Stimulated activated CD4-positive, alpha-beta T cell treated with anti-CD3 and anti-CD28 coated beads, Interleukin-4, amount 100 ng/mL, for 48 hours (primary cell): ENCODE data around the gene ARMH1.
"Not testable (repeated sequence)": the region's sequence is repeated elsewhere in the genome, so short reads cannot be mapped to it uniquely, and the experiment has no call there.

Experiments used
- DNase-seq, 2 donors: peaks; one replicate each; pipeline ENCODE4 v3.0.0-alpha.2; 2020; ENCODE audit warnings: low read depth in 2 of 2

ARMH1 gene

GRCh38 chr1:44723064-44723463, 48.5 kb downstream of the ARMH1 start:
- no peak for DNase-seq

- DNase-seq = no peak
These were observed 49.2 kb downstream of the ARMH1 start for GRCh38 chr1:44723496-44724295.

GRCh38 chr1:44724296-44724954, 49.9 kb downstream of the ARMH1 start:
- no peak for DNase-seq

GRCh38 chr1:44724955-44725698, 50.6 kb downstream of the ARMH1 start:
- DNase-seq = no peak

- peak; percentile 94 to 96 for DNase-seq
These were observed 56.4 kb downstream of the ARMH1 start, which contains the start of gene RNU5D-1 for GRCh38 chr1:44730741-44731512. Gene RNU5D-1 (minus strand): TSS chr1:44731170.

GRCh38 chr1:44733365-44733764, 58.9 kb downstream of the ARMH1 start:
- DNase-seq = no peak

- no peak for DNase-seq
These were observed 59.3 kb downstream of the ARMH1 start for GRCh38 chr1:44733784-44734183.

GRCh38 chr1:44735992-44736391, 61.5 kb downstream of the ARMH1 start:
- no peak for DNase-seq

- not testable (repeated sequence) for DNase-seq
These were observed 64.4 kb downstream of the ARMH1 start for GRCh38 chr1:44738953-44739306.

GRCh38 chr1:44739307-44740178, 65.0 kb downstream of the ARMH1 start, which contains the start of gene KIF2C:
Gene KIF2C (plus strand): TSS chr1:44739837. CDS start chr1:44739933, 96 bp downstream.
- DNase-seq = peak; percentile 96 to 97

GRCh38 chr1:44740179-44740617, 65.7 kb downstream of the ARMH1 start:
- no peak for DNase-seq

- no peak for DNase-seq
These were observed 68.7 kb downstream of the ARMH1 start for GRCh38 chr1:44743211-44743610.

GRCh38 chr1:44747878-44748277, 73.4 kb downstream of the ARMH1 start:
- no peak for DNase-seq

- no peak for DNase-seq
These were observed 82.9 kb downstream of the ARMH1 start for GRCh38 chr1:44757420-44757819.

- DNase-seq = no peak
These were observed 84.6 kb downstream of the ARMH1 start for GRCh38 chr1:44759077-44759476.

GRCh38 chr1:44760876-44761275, 86.4 kb downstream of the ARMH1 start:
- no peak for DNase-seq

GRCh38 chr1:44766421-44766820, 91.9 kb downstream of the ARMH1 start:
- not testable (repeated sequence) for DNase-seq
